ENCODE results near the gene KRT83.

Gene KRT83

GRCh38 chr12:52270541-52271070, 50.6 kb downstream of the KRT83 start:
- Mint-ChIP-seq H3K4me1 (peaks cover 7% of the 10 kb centered on the region), H3K27ac (no peak overlapping the region), H3K36me3 (ENCODE audit: low read depth) (no peaks in the 10 kb centered on the region), H3K27me3 (ENCODE audit: low read depth, poor library complexity) (peaks cover 47% of the 10 kb centered on the region), H3K9me3 (no peaks in the 10 kb centered on the region), H3K4me3 (no peak overlapping the region)
- TF ChIP-seq, protein P1, sequence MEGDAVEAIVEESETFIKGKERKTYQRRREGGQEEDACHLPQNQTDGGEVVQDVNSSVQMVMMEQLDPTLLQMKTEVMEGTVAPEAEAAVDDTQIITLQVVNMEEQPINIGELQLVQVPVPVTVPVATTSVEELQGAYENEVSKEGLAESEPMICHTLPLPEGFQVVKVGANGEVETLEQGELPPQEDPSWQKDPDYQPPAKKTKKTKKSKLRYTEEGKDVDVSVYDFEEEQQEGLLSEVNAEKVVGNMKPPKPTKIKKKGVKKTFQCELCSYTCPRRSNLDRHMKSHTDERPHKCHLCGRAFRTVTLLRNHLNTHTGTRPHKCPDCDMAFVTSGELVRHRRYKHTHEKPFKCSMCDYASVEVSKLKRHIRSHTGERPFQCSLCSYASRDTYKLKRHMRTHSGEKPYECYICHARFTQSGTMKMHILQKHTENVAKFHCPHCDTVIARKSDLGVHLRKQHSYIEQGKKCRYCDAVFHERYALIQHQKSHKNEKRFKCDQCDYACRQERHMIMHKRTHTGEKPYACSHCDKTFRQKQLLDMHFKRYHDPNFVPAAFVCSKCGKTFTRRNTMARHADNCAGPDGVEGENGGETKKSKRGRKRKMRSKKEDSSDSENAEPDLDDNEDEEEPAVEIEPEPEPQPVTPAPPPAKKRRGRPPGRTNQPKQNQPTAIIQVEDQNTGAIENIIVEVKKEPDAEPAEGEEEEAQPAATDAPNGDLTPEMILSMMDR (IDR thresholded peaks at IDR 0.05), result no peak
- DNase-seq, result no peak

DNA sequence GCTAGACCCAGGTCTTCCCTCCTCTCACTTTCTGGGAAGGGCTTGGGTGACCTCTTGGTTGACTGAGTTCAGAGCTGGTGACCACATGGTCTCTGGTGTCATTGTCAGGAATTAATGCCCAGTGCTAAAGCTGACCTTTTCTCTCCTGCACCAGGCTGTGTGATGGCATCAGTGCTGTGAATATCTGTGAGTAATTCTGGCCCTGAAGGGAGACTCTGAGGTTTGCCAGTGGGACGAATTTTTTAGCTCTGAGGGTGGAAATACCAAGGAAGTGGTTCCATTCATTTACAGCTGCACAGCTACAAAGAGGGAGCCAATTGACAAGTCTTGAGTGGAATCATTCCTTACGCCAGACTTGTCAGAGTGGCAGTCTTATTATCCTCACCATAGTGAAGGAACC, 53.0 kb downstream of the KRT83 start:
- H3K9me3 Mint-ChIP-seq, result no peaks in the 10 kb centered on the region
- H3K36me3 Mint-ChIP-seq (ENCODE audit: low read depth), result no peaks in the 10 kb centered on the region
- H3K27ac Mint-ChIP-seq, result no peak overlapping the region
- H3K4me1 Mint-ChIP-seq, result peaks cover 7% of the 10 kb centered on the region
- no peak overlapping the region for H3K4me3 Mint-ChIP-seq
- peaks cover 33% of the 10 kb centered on the region for H3K27me3 Mint-ChIP-seq (ENCODE audit: low read depth, poor library complexity)
- no peak for DNase-seq
- TF ChIP-seq, protein P1 (IDR thresholded peaks at IDR 0.05), result no peak

- peaks cover 7% of the 10 kb centered on the region for H3K4me1 Mint-ChIP-seq
- peaks cover 29% of the 10 kb centered on the region for H3K27me3 Mint-ChIP-seq (ENCODE audit: low read depth, poor library complexity)
- no peak overlapping the region for H3K27ac Mint-ChIP-seq
- no peak for DNase-seq
- no peaks in the 10 kb centered on the region for H3K36me3 Mint-ChIP-seq (ENCODE audit: low read depth)
- TF ChIP-seq, protein P1 (IDR thresholded peaks at IDR 0.05), result no peak
- H3K4me3 Mint-ChIP-seq, result no peak overlapping the region
- peaks cover 5% of the 10 kb centered on the region for H3K9me3 Mint-ChIP-seq
Measured at GRCh38 chr12:52267699-52268098, 53.5 kb downstream of the KRT83 start.

DNA sequence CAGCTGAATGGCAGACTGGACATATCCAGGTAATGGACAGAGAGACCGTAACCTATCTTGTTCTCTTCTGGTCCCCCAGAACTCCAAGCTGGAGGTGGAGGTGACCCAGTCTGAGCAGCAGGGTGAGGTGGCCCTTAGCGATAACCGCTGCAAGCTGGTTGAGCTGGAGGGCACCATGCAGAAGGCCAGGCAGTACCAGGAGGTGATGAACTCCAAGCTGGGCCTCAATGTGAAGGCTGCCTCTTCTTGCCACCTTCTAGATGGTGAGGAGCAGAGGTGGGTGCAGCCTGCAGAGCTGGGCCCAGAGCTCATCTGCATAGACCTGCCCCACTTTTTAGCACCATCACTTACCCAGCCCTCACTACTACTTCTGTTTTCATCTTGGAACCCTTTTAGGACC, 53.9 kb downstream of the KRT83 start:
- no peak for DNase-seq
- Mint-ChIP-seq H3K27me3 (ENCODE audit: low read depth, poor library complexity) (peaks cover 29% of the 10 kb centered on the region), H3K4me3 (no peak overlapping the region), H3K27ac (no peak overlapping the region), H3K36me3 (ENCODE audit: low read depth) (no peaks in the 10 kb centered on the region), H3K9me3 (peaks cover 9% of the 10 kb centered on the region), H3K4me1 (peaks cover 7% of the 10 kb centered on the region)
- TF ChIP-seq, protein P1 (IDR thresholded peaks at IDR 0.05), result no peak

- H3K4me3 Mint-ChIP-seq, result no peak overlapping the region
- H3K9me3 Mint-ChIP-seq, result peaks cover 15% of the 10 kb centered on the region
Measured at GRCh38 chr12:52266514-52266913, 54.7 kb downstream of the KRT83 start.

DNA sequence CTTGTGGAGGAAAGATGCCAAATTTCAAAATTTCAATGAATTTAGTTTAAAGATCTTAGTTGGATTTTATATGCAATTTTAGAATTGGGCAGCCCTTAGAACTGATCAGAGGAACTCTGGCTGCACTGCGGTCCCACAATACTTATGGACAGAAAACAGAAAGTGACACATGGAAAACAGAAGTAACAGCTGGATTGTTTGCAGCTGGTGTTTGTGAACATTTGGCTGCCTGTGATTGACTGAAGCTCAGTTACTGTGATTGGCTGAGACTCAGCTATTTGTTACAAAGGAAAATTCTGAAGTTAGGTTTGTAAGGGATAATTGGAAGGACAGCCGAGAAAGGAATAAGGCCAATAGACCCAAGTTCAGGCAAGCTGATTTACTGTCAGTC, 56.8 kb downstream of the KRT83 start:
- peaks cover 36% of the 10 kb centered on the region for H3K9me3 Mint-ChIP-seq
- H3K36me3 Mint-ChIP-seq (ENCODE audit: low read depth), result peaks cover 10% of the 10 kb centered on the region

More at GRCh38 chr12:52266514-52266913, 54.7 kb downstream of the KRT83 start:
- TF ChIP-seq, protein P1 (IDR thresholded peaks at IDR 0.05), result no peak
- no peak overlapping the region for H3K27ac Mint-ChIP-seq
- no peak for DNase-seq
- H3K36me3 Mint-ChIP-seq (ENCODE audit: low read depth), result peaks cover 3% of the 10 kb centered on the region
- H3K4me1 Mint-ChIP-seq, result peaks cover 12% of the 10 kb centered on the region
- H3K27me3 Mint-ChIP-seq (ENCODE audit: low read depth, poor library complexity), result peaks cover 26% of the 10 kb centered on the region

More for the DNA sequence above, 56.8 kb downstream of the KRT83 start:
- H3K27ac Mint-ChIP-seq, result peak overlapping the region; percentile 57
- TF ChIP-seq, protein P1 (IDR thresholded peaks at IDR 0.05), result no peak
- DNase-seq, result no peak
- peaks cover 26% of the 10 kb centered on the region for H3K27me3 Mint-ChIP-seq (ENCODE audit: low read depth, poor library complexity)
- peaks cover 31% of the 10 kb centered on the region for H3K4me1 Mint-ChIP-seq
- H3K4me3 Mint-ChIP-seq, result no peak overlapping the region

Measured in nephron progenitor cell (in vitro differentiated cells).